GM19035 (cell line): ENCODE measurements around the gene CPNE8.
"Not testable (repeated sequence)": the region's sequence is repeated elsewhere in the genome, so short reads cannot be mapped to it uniquely, and the experiment has no call there.

ENCODE experiments used
- ATAC-seq: cut with Tn5 transposase; IDR thresholded peaks from one replicate; pipeline ENCODE4 v1.9.1; 2021; ENCODE audit not compliant: unreplicated experiment

CPNE8 gene

GRCh38 chr12:38744041-38744440, 161.3 kb downstream of the CPNE8 start:
- no peak for ATAC-seq

DNA sequence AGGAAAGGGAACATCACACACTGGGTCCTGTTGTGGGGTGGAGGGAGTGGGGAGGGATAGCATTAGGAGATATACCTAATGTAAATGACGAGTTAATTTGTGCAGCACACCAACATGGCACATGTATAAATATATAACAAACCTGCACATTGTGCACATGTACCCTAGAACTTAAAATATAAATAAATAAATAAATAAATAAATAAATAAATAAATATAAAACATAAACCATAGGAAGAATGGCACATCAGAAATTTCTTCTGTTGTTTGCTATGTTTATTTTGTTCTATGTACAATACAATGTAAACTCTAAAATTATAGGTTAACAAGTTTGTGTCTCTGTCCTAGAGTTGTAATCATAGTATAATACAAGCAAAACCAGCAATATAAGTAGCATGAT, 162.9 kb downstream of the CPNE8 start:
- not testable (repeated sequence) for ATAC-seq

- no peak for ATAC-seq
Observed at GRCh38 chr12:38736821-38737220, 168.6 kb downstream of the CPNE8 start.

DNA sequence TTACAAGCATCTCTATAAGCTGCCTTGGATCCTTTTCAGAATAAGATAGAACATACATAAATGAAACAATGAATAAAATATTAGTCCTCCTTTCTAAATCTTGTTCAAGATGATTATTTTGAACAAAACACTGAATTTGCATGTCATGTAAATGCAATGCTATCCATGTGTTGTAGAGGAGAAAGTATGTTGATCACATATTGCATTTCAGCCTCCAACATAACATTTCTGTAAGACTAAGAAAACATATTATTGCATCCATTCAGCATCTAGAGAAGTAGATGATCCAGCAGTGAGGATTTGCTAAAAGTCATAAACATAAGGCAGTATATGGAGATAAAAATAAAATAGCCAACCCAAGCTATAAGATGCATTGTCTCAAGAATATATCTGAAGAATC, 172.6 kb downstream of the CPNE8 start:
- no peak for ATAC-seq

DNA sequence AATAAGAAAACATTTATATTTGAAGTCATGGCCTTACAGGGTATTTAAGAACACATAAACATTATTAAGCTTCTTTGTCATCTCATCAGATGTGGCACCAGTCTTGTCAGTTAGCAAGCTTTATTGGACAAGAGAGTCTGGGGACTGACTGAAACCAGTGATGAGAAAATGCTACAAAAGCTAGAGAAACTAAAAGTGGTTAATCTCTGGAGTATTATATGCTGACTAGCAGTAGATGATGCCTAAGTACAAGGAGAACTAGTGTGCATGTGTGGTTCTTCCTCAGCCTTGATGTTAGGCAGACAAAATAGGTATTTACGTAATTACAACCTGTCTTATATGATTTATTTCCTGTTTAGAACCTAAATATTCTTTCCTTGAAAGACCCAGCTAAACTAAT, 176.5 kb downstream of the CPNE8 start:
- no peak for ATAC-seq

- no peak for ATAC-seq
Observed at GRCh38 chr12:38721611-38722252, 183.7 kb downstream of the CPNE8 start.

GRCh38 chr12:38720661-38721060, 184.7 kb downstream of the CPNE8 start:
- ATAC-seq, result no peak

- ATAC-seq, result no peak
Observed at GRCh38 chr12:38713294-38713693, 192.1 kb downstream of the CPNE8 start.

GRCh38 chr12:38711054-38711453, 194.3 kb downstream of the CPNE8 start:
- ATAC-seq, result peak; percentile 85

- ATAC-seq, result no peak
Observed at GRCh38 chr12:38708466-38708865, 196.9 kb downstream of the CPNE8 start.

DNA sequence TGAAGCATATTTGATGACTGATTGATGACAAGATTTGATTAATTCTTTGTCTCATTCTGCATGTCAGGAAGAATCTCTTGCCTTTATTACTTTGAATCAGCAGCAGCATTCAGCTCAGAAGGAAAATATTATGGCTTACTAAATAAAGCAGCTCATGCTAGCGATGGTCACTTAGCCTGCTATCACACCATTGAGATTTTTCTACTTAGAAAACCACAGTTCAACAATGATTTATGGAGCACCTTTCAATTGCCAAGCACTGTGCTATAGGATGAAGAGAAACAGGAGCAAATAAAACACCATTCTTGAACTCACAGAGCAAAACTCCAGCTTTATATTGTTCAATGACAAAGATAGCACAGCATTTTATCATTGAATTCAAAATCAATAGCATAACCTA, 197.7 kb downstream of the CPNE8 start:
- no peak for ATAC-seq

GRCh38 chr12:38697289-38697688, 208.1 kb downstream of the CPNE8 start:
- no peak for ATAC-seq

DNA sequence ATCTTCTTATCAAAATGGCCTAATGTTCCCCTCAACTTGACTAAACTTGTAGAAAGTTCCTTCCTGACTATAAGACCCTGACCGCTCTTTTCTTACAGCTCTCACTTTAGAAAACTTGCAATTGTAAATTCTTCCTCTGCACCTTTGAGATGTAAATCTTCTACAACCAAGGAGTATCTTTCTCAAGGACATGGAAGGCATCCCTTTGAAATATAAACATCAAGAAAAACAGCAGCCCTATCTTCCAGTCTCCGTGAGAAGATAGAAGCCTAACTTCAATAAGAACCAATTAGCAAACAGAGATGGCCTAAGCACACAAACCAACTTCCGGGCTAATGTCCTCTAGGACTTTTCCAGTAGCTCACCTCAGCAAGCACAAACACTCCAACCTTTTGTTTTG, 210.3 kb downstream of the CPNE8 start:
- ATAC-seq, result no peak

GRCh38 chr12:38691164-38691563, 214.2 kb downstream of the CPNE8 start:
- no peak for ATAC-seq

- ATAC-seq, result no peak
Observed at GRCh38 chr12:38690646-38691045, 214.7 kb downstream of the CPNE8 start.

- no peak for ATAC-seq
Observed at GRCh38 chr12:38689704-38690103, 215.7 kb downstream of the CPNE8 start.

DNA sequence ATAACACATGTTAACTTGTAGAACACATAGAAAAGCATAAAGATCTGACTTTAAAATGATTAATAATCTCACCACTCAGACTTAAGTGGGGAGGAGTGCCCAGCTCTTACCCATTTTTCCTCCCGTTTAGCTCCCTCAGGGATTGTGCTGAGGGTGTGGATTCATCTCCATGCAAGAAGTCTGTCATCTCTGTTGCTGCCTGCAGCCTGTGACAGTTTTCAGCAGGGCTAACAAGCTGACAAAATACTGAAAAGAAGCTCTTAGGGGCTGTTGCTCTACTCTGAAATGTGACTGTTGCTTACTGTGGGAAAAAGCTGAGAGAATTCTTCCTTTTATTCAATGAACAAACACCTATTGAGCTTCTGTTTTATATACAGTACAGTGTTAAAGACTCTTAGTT, 216.2 kb downstream of the CPNE8 start:
- ATAC-seq, result no peak

DNA sequence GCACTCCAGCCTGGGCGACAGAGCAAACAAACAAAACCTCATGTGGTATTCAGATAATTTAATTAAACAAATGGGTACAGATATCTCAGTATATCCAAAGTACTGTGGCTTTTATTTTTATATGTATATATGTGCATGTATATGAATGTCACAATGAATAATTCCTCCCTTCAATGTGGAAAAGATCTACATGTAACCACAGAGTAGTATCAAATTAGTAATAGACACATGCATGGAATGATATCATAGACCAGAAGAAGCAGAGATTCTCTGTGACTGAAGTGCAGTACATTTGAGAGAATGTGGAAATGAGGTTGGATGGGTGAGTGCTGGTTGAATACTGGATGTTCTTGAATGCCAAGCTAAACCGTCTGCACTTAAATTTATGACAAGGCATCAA, 222.9 kb downstream of the CPNE8 start:
- ATAC-seq, result no peak

- no peak for ATAC-seq
Observed at GRCh38 chr12:38669530-38669929, 235.9 kb downstream of the CPNE8 start.

GRCh38 chr12:38669081-38669480, 236.3 kb downstream of the CPNE8 start:
- no peak for ATAC-seq

DNA sequence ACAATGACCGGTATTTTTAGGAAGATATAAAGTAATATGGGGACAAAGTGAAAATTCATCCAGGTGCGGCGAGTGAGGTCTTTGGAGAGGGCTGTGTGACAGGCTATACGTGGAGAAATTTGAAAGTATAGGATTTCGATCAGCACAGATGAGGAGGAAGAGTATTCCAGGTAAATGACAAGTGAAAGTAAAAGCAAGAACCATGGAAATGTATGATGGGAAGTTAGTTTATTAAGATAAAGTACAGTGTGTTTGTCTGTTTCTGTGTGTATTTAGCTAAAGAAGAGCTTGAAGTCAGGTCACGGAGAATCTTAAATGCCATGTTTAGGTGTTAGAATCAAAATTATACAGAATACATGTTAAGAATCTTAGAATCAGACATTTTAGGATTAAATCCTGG, 239.0 kb downstream of the CPNE8 start:
- ATAC-seq, result no peak

- ATAC-seq, result peak; percentile 81
Observed at GRCh38 chr12:38664661-38665269, 240.6 kb downstream of the CPNE8 start.

GRCh38 chr12:38662829-38663228, 242.6 kb downstream of the CPNE8 start:
- ATAC-seq, result no peak
